NCI-H1417 (cell line): Measurements from ENCODE around the gene FOXO3.
A peak's percentile ranks its signal among the peaks of the same experiment; 100 is the strongest.
"Not testable (repeated sequence)": the region's sequence is repeated elsewhere in the genome, so short reads cannot be mapped to it uniquely, and the experiment has no call there.

Experiments used
- DNase-seq, 3 experiments: peaks; one replicate each; lab custom pipeline; 2025; lab: John Stamatoyannopoulos, UW

The FOXO3 gene

DNA sequence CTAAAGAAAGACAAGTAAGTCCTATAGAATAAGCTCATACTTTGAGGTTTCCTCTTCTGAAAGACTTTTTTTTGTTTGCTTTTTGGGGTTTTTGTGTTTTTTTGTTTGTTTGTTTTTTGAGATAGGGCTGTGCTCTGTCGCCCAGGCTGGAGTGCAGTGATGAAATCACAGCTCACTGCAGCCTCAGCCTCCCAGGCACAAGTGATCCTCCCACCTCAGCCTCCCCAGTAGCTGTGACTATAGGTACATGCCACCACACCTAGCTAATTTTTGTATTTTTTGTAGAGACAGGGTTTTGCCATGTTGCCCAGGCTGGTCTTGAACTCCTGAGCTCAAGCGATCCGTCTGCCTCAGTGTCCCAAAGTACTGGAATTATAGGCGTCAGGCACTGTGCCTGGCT is 98.1 kb downstream of the FOXO3 start:
- DNase-seq = not testable (repeated sequence)

DNA sequence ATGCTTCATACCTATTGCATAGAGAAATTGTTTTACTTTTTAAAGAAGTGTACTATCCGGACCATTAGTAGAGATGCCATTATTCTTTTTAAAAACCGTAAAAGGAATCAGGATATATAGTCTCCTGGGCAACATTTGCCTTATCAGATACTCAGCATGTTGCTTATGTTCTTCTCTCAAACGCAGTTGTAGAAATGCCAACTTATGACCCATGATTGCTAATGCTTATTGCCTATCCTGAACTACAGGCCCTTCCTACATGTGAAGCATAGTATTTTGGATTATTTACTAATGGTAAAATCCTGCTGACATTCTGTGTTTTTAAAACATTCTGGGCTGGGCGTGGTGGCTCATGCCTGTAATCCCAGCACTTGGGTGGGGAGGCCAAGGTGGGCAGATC is 99.5 kb downstream of the FOXO3 start:
- DNase-seq = no peak

DNA sequence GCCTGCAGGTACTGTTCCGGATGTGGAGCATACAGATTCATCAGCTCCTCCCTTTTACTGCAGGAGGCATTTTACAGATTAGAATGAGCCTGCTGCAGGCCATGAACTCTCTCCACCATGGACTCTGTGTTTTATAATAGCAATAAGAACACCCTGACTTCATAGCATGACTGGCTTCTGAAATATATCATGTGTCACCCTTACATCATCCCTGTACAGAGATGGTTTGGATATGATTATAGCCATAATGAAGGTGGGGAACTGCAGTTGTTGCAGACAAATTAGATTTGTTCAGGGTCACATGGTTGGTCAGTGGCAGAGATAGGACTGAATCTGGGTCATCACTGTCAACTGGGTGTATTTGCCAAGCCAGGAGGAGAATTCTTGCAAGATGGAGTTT is 100.7 kb downstream of the FOXO3 start:
- DNase-seq = no peak

DNA sequence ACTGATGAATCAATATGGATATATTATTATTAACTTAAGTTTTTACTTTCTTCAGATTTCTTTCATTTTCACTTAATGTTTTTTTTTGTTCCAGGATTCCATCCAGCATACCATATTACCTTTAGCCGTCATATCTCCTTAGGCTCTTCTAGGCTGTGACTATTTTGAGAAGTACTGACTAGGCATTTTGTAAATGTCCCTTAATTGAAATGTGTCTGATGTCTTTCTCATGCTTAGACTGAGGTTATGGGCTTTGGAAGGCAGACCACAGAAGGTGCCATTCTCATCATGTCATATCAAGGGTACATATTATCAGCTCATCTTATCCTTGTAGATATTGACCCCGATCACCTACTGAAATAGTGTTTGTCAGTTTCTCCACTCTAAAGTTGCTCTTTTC is 101.3 kb downstream of the FOXO3 start:
- no peak for DNase-seq

DNA sequence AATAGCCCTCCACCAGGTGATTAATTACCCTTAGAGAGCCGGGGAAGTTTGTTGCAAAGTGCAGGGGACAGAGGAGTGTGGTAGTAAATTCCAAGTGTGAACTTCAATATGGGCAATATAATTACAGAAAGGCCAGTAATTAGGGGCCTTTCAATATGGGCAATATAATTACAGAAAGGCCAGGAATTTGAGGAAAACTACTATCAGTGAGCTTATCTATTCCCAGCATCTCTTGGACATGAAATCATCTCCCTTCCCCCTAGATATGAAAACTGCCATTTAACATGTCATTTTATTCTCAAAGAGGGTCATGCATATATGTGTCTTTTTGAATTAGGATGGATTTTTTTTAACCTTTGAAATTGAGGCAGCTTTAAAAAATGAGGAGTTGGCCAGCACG is 102.0 kb downstream of the FOXO3 start:
- DNase-seq = no peak

DNA sequence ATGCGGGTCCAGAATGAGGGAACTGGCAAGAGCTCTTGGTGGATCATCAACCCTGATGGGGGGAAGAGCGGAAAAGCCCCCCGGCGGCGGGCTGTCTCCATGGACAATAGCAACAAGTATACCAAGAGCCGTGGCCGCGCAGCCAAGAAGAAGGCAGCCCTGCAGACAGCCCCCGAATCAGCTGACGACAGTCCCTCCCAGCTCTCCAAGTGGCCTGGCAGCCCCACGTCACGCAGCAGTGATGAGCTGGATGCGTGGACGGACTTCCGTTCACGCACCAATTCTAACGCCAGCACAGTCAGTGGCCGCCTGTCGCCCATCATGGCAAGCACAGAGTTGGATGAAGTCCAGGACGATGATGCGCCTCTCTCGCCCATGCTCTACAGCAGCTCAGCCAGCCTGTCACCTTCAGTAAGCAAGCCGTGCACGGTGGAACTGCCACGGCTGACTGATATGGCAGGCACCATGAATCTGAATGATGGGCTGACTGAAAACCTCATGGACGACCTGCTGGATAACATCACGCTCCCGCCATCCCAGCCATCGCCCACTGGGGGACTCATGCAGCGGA is 102.9 kb downstream of the FOXO3 start:
- not testable (repeated sequence) for DNase-seq

DNA sequence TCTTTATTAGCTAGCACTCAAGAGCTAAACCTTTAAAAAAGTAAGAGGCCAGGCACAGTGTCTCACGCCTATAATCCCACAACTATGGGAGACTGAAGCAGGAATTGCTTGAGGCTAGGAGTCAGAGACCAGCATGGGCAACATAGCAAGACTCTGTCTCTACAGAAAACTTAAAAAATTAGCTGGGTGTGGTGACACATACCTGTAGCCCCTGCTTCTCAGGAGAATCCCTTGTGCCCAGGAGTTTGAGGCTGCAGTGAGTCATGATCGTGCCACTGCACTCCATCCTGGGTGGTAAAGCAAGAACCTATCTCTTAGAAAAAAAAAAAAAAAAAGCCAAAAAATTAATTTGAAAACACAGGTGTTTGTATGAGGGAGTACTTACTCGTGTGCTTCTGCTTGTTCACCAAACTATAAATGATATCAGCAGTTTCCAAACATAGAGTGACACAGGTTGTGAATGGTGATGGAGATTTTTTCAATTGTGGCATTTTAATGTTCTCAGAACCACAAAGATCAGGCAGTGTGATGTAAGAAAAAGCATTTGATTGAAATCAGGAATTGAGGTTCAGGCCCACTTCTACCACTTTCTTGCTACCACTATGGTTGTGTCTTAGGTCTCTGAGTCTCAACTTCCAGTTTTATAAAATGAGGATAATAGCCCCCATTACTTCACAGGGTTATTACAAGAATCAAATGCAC is 104.9 kb downstream of the FOXO3 start:
- DNase-seq = no peak

DNA sequence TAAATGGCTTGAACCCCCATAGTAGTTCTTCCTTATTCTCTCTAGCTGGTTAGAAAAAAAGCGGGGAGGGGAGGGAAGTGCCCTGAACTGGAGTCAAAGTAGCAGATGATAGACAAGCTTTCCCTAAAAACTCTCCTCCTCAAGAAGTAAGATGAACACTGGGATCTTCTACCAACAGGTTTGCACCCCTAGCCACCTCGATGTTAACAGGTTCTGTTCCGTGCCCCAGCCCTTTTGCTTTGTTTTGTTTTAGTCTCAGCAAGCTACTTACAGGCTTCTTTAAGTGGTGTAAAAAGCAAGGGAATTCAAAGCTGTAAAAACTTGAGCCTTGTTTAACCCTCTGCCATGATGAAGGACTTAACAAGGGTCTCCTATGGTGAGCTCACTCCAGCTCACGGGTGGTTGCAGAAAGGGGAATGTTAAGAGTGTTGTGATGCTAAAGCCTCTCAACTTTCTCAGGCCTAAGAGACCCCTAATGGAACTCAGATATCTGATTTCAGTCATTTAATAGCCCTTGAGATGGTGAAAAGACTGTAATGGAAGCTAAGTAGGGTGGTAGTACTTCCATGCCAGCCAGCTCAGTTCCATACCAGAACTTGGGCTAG is 106.0 kb downstream of the FOXO3 start:
- peak in 2 of 3 experiments; percentile 9 to 88 for DNase-seq

DNA sequence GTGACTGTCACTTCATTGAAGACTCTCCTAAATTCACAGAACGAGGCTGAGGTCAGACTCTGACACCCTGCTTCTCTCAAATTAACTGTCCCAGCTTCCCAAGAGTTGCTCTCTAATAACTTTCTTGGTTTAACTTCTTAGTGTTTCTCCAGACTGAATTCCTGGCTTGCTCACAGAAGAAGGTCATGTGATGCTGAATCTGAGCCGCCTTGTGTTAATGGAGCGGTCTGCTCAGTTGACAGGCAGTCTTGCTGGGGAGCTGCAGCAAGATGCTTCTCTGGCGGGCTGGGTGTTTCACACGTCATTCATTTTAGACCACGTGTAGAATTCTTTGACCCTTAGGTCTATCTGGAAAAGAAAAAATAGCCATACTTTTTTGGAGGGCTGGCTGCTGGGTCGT is 107.3 kb downstream of the FOXO3 start:
- no peak for DNase-seq

DNA sequence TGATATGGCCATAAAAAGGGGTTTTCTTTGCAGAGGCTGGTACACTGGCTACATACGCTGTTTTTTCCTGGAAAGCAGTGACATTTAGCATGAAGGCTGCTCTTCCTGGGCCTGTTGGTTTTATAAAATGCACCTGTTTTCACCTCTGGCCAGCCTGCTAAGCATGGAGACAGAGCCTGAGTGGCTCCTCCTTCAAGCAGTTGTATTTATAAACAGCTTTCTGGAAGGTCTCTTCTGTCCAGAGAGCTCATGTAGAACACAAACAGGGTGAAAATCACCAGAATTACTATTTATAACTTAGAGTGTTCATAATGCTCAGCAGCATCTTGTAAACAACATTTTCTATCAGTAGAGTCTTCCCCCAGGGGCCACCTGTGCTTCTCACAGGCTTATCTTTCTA is 109.0 kb downstream of the FOXO3 start:
- DNase-seq = no peak

DNA sequence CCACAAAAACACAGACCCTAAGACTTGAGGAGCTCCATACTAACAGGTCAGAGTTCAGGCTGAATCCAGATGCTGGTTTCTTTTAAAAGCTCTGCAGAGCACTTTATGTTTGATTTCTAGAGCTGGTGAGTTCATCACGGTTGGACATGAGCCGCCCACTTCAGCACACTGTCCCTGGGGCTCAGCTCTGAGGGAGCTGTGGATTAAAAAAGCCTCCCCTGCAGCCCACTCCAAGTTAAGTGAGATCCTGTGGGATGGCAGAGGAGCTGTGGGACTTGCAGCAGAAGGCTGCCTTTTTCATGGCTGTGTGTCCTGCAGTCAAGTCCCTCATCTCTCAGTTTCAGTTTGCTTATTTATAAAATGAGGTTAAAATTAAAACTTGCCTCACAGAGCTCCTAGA is 110.5 kb downstream of the FOXO3 start:
- no peak for DNase-seq

DNA sequence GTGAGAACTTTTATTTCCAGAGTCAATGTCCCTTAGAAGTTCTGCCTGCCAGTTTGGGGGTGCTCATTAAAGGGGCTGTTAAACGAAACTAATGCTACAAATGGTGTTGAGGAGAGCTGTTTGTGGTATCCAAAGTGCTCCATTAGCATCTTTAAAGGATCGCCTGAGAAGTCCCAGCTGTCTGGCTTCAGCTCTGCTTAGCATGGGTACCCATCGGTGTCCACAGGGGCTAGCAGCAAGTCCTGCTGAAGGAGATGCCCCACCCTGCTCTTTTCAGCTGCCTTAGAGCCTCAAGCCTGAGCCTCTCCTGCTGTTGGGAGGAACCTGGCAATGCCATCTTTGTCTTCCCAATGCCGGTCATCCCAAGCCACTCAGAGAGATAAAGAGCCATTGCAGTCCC is 111.1 kb downstream of the FOXO3 start:
- no peak for DNase-seq

DNA sequence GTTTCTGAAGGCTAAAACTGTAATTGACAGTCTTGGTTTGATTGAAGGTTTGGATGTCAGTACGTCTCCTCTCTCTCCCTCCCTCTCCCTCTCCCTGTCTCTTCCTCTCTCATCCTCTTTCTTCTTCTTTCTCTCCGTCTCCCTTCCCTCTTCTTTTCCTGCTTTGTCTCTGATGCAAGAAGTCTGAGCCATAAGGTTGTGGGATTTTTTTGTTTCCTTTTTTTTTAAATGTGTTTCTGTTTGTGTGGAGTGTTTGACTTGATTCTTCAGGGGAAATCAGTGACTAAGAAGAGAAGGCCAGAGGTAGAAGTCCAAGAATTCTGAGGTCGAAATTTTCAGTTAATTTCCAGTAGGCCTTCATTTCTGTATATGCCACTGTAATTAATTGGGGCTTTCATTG is 111.9 kb downstream of the FOXO3 start:
- no peak for DNase-seq

DNA sequence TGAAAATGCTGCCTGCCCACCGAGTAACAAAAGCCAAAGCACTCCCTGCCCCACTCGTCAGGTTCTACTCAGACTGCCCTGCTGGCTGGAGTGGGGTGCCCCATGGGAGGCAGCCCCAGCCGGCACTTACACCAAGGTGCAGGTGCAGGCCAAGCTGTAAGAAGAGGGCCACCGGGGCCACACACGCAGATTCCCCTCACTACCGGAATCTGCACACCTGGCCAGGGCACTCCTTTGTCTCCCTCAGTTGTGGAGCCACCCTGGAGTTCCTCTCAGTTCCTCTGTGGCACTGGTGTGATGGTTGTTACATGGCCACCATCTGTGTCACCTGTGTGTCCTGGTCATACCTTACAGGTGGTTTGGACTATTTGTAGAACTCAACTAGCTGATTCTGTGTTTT is 112.4 kb downstream of the FOXO3 start:
- no peak for DNase-seq

DNA sequence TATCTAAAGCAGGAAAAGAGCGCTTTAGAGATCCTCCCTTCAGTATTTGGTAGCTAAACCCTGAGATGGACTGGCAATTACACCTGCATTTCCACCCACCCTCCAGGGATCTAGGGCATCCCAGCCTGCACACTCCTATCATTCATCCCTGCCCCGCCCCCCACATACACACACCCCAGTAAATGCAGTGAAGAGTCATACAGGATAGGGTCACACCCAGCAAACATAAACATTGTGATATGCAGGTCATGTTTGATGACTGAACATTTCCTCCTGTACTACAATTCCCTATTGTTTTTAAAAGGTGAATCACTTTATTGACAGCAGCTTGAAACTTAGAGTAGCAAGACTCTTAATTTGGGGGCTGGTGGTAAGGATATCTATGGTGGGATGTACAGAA is 112.9 kb downstream of the FOXO3 start:
- DNase-seq = no peak

DNA sequence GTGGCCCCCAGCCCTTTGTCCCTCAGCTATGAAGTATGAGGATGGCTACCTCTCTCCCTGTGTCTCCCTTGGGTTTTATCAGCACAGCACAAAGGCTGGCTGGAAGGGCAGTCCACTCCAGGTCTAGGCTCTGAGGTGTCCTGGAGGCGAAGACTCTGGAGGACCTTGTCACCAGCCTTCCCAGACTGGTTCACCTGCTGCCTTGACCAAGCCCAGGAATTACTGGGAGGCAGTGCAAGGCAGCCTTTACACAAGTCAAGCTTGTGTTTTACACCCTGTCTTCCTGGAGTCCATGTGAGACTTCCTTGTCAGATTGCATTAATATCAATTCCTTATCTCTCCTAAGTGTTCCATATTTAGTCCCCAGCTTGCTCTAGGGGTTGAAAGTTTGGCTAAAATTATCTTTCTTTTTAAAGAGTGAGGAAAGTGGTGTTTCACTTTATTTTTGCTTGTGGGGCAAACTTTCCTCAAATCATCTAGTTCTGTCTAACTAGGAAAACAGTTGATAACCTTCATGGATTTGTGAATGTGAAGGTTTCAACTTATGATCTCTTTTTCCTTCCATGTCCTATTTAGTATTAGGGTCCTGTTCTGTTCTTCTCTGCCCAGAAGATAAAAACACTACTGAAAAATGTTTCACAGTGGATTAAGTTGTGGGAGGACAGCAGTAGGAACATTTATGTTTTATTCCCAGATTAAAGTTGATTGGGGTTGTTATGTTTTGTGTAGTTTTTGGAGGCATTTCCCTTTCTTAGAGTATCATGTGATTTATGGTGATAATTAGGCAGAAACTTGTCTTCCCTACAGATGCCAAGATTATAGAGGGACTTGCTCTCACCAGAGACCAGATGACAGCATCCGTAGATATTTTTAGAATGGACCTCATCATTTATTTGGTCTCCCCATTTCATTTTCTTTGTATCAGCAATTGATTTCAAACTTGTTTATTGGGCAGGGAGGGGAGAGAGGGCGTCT is 114.8 kb downstream of the FOXO3 start:
- no peak for DNase-seq

DNA sequence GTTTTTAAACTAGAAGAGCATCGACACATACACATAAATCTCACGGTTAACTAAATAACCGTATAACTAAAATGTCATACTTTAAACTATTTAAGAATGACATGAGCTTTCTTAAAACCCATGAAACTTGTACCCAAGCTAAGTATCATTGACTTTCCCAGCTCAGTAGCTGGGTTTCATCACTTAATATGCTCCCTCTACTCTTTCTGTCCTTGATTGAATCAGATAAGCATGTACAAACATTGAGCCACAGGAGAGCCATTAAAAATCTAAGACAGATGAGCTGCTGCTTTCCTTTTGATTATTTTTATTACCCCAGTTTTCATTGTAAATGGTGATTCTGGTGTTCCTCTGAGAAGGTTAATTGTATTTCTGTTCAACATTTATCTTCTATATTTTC is 115.8 kb downstream of the FOXO3 start:
- DNase-seq = peak in 1 of 3 experiments; percentile 56

DNA sequence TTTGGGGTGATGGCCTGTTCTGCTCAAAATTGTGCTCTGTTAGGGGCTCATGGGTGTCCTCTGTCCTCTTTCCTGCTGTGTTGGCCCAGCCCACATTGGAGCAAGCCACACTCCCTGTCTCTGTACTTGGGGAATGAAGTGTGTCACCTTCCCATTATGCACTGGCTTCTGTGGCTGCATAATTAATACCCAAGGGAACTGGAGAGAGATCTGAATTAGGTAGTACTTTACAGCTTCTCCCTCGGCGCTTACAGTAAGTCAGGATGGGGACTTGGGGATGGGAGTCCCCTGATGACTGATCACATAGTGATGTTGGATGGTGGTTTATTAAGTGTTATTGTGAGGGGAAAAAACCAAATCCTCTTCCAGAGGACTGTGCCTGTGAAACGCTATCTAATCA is 116.6 kb downstream of the FOXO3 start:
- peak in 2 of 3 experiments; percentile 26 to 38 for DNase-seq

DNA sequence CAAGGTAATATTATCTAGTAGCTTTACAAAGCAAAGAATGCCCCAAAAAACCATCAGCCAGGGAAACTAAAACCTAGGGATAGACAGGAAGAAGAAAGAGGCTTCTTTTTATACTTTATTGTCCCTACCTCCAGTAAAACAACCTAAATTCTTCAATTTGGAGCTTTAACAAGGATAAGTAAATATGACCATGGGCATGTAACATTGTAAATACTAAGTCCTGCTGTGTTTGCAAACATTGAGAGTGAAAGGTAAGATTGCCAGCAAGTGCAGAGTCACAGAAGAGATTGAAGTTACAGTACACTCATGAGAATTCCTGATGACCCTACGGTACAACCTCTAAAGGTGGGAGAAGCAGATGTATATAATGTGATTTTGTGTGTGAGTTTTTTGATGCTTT is 117.2 kb downstream of the FOXO3 start:
- DNase-seq = peak in 1 of 3 experiments; percentile 41

DNA sequence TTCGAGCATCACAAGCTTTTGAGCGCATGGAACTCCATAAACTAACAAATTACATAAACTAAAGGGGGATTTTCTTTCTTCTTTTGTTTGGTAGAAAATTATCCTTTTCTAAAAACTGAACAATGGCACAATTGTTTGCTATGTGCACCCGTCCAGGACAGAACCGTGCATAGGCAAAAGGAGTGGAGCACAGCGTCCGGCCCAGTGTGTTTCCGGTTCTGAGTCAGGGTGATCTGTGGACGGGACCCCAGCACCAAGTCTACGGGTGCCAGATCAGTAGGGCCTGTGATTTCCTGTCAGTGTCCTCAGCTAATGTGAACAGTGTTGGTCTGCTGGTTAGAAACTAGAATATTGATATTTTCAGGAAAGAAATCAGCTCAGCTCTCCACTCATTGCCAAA is 119.6 kb downstream of the FOXO3 start:
- not testable (repeated sequence) for DNase-seq

DNA sequence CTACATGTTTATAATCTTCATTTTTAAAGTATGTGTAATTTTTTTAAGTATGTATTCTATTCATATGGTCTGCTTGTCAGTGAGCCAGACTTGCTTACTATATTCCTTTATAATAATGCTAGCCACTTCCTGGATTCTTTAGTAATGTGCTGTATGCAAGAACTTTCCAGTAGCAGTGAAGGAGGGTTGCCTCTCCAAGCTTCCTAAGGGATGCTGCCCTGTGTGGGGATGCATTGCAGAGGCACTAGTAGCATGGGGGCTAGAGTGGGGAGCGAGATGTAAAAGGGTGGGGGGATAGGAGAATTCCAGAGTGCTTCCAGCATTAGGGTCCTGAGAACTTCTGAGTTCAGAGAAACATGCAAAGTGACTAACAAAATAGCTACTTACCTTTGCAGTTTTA is 121.0 kb downstream of the FOXO3 start:
- not testable (repeated sequence) for DNase-seq

DNA sequence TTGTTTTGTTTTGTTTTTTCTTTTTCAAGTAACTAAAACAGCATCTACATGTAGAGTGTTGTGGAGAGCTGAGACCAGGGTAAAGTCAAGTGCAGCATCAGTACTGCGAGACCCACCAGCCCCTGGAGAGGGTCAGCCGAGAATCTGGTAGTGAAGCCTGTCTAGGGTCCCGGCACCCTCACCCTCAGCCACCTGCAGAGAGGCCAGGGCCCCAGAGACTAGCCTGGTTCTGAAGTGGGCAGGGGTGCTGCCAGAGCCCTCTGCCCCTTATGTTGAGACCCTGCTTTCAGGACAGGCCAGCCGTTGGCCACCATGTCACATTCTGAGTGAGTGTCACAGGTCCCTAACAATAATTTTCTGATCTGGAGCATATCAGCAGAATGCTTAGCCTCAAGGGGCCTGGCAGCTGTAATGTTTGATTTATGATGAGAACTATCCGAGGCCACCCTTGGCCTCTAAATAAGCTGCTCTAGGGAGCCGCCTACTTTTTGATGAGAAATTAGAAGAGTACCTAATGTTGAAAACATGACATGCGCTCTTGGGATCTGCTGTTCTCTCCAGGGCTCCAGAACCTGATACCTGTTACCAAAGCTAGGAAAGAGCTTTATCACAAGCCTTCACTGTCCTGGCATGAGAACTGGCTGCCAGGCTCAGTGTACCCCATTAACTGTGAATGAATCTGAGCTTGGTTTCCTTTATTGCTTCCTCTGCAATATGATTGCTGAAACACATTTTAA is 121.8 kb downstream of the FOXO3 start:
- DNase-seq = not testable (repeated sequence)
